ENCODE measurements around the gene DPYD.

The DPYD gene

GRCh38 chr1:97190326-97190725 lies 730.5 kb downstream of the DPYD start:
- H3K4me2 ChIP-seq (ENCODE audit: low read depth, low read length, poor library complexity, severe bottlenecking): no peak overlapping the region
- H3K9me2 ChIP-seq (replicated peaks; ENCODE audit: insufficient read depth, low read length): no peaks in the 10 kb centered on the region
- no peaks in the 10 kb centered on the region for H3K27me3 ChIP-seq (ENCODE audit: low read length)
- H3F3A ChIP-seq (ENCODE audit: insufficient read depth): no peaks in the 10 kb centered on the region
- H4K20me1 ChIP-seq (ENCODE audit: low read depth, low read length): no peaks in the 10 kb centered on the region
- H3K27ac ChIP-seq (ENCODE audit: low read depth, low read length): no peak overlapping the region
- H3K36me3 ChIP-seq (ENCODE audit: low read length): no peaks in the 10 kb centered on the region
- H3K4me3 ChIP-seq (ENCODE audit: insufficient read depth, low read length, poor library complexity, severe bottlenecking): no peak overlapping the region
- H3K9me3 ChIP-seq (ENCODE audit: insufficient read depth, low read length): no peaks in the 10 kb centered on the region
- no peaks in the 10 kb centered on the region for H3K79me2 ChIP-seq (ENCODE audit: insufficient read depth, low read length)
- H2AFZ ChIP-seq (ENCODE audit: low read depth, low read length, severe bottlenecking): no peak overlapping the region
- no peak for TF ChIP-seq CTCF (IDR thresholded peaks at IDR 0.05; ENCODE audit: insufficient read depth, low read length, poor library complexity, severe bottlenecking)
- no peak for TF ChIP-seq EZH2phosphoT487 (conservative IDR thresholded peaks at IDR 0.05; ENCODE audit: low read length)
- no peak overlapping the region for H3K9ac ChIP-seq (ENCODE audit: low read length)

- Histone ChIP-seq H3F3A (ENCODE audit: insufficient read depth) (no peaks in the 10 kb centered on the region), H3K27ac (ENCODE audit: low read depth, low read length) (no peak overlapping the region), H3K4me3 (ENCODE audit: insufficient read depth, low read length, poor library complexity, severe bottlenecking) (no peak overlapping the region), H3K36me3 (ENCODE audit: low read length) (no peaks in the 10 kb centered on the region), H2AFZ (ENCODE audit: low read depth, low read length, severe bottlenecking) (no peak overlapping the region), H3K9me2 (replicated peaks; ENCODE audit: insufficient read depth, low read length) (no peaks in the 10 kb centered on the region), H3K9ac (ENCODE audit: low read length) (no peak overlapping the region), H4K20me1 (ENCODE audit: low read depth, low read length) (no peaks in the 10 kb centered on the region), H3K9me3 (ENCODE audit: insufficient read depth, low read length) (no peaks in the 10 kb centered on the region), H3K27me3 (ENCODE audit: low read length) (no peaks in the 10 kb centered on the region), H3K79me2 (ENCODE audit: insufficient read depth, low read length) (no peaks in the 10 kb centered on the region), H3K4me2 (ENCODE audit: low read depth, low read length, poor library complexity, severe bottlenecking) (no peak overlapping the region)
- TF ChIP-seq EZH2phosphoT487 (conservative IDR thresholded peaks at IDR 0.05; ENCODE audit: low read length) (no peak), CTCF (IDR thresholded peaks at IDR 0.05; ENCODE audit: insufficient read depth, low read length, poor library complexity, severe bottlenecking) (no peak)
Measured at GRCh38 chr1:97186381-97186780, 734.5 kb downstream of the DPYD start.

GRCh38 chr1:97174039-97174704 lies 746.7 kb downstream of the DPYD start:
- Histone ChIP-seq H3K9me2 (replicated peaks; ENCODE audit: insufficient read depth, low read length) (no peaks in the 10 kb centered on the region), H4K20me1 (ENCODE audit: low read depth, low read length) (no peaks in the 10 kb centered on the region), H3K9me3 (ENCODE audit: insufficient read depth, low read length) (no peaks in the 10 kb centered on the region), H3K4me3 (ENCODE audit: insufficient read depth, low read length, poor library complexity, severe bottlenecking) (no peak overlapping the region), H3K79me2 (ENCODE audit: insufficient read depth, low read length) (no peaks in the 10 kb centered on the region), H3F3A (ENCODE audit: insufficient read depth) (no peaks in the 10 kb centered on the region), H3K4me2 (ENCODE audit: low read depth, low read length, poor library complexity, severe bottlenecking) (no peak overlapping the region), H3K36me3 (ENCODE audit: low read length) (no peaks in the 10 kb centered on the region), H3K9ac (ENCODE audit: low read length) (no peak overlapping the region), H2AFZ (ENCODE audit: low read depth, low read length, severe bottlenecking) (no peak overlapping the region), H3K27ac (ENCODE audit: low read depth, low read length) (no peak overlapping the region), H3K27me3 (ENCODE audit: low read length) (no peaks in the 10 kb centered on the region)
- no peak for TF ChIP-seq CTCF (IDR thresholded peaks at IDR 0.05; ENCODE audit: insufficient read depth, low read length, poor library complexity, severe bottlenecking)
- TF ChIP-seq EZH2phosphoT487 (conservative IDR thresholded peaks at IDR 0.05; ENCODE audit: low read length): no peak

Measured in SU-DHL-6 (cell line).